NCI-H2029 (cell line): ENCODE results near the gene ARVCF.
A peak's percentile ranks its signal among the peaks of the same experiment; 100 is the strongest.

Source experiments
- DNase-seq: peaks from one replicate; lab custom pipeline; 2025; lab: John Stamatoyannopoulos, UW

Gene ARVCF

DNA sequence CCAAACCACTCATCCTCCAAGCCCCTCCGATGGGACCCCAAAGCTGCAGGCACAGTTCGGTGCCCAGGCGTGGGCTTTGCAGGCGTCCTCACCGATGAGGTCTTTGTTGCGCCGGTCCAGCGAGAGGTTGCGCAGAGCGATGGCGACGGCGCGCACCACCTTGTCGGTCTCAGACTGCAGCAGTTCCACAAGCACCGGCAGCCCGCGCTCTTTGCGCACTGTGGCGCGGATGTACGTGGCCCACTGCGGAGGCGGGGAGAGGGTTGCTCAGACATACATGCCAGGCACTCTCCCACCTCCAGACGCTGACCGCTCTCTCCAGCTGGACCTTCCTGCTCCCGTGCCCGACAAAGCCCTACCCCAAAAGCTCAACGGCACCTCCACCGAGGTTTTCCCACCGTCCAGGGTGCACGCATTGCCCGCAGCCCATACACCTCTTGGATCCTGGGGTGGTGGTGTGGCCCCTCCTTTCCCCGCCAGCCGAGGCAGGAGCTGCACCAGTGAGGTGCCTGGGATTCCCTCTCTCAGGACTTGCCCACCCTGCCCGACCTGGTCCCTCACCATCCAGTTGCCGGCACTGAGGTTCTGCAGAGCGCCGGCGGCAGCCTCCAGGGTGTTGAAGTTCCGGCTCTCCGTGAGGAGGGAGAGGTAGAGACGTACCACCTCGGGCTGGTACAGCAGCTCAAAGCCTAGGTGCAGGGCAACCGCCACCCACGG lies 42.9 kb downstream of the ARVCF start:
- DNase-seq: no peak

DNA sequence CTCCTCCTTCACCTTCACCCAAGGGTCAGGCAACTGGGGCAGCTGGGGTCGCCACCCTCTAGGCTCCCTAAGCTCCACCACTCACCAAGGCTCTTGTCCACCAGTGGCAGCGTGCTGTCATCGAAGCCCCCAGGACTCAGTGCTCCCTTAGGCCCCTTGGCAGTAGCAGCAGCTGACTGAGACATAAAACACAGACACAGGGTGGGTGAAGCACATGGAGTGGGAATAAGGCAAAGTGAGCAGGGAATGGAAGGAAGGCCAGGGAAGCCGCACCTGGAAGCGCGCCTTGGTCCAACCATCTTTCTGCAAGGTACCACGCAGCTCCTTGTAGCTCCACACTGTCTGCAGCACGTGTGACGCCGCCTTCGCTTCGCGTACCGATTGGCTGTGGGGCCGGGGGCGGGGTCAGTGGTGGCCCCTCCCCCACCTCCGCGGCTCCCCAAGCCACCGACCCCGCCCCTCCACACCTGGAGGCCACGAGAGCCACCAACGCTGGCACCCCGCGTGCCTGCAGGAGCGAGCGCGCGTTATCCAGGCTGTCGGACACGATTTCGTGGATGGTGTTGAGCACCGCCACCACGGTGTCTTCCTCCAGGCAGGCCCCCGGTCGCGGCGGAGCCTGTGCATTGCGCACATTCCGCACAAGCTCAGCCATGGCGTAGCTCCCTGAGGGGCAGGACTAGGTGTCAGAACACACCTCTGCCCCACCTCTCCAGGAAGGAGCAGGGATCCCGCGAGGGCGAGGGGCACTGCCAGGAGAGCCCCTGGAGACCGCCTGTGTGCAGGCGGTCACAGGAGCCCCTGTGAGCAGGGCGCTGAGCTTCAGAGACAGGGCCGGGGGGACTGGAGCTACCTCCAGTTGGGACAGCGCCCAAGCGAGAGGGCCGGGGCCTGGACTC lies 43.7 kb downstream of the ARVCF start:
- DNase-seq: no peak

DNA sequence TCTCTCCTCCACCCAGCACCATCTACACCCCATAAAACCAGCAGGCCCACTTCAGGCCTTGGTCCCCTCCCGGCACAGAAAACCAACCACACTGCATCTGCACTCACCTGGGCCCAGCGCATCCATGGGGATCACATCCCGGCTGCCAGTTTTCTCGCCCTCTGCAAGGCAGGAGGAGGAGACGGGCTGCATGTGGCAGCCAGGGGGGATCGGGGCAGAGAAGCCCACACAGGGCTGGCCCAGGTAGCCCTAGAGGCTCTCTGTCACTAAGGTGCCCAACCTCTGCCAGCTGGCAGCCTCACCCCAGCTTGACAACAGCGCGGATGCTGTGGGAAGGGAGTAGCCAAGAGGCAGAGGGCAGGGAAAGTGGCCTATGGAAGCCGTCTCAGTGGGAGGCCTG lies 44.4 kb downstream of the ARVCF start:
- no peak for DNase-seq

DNA sequence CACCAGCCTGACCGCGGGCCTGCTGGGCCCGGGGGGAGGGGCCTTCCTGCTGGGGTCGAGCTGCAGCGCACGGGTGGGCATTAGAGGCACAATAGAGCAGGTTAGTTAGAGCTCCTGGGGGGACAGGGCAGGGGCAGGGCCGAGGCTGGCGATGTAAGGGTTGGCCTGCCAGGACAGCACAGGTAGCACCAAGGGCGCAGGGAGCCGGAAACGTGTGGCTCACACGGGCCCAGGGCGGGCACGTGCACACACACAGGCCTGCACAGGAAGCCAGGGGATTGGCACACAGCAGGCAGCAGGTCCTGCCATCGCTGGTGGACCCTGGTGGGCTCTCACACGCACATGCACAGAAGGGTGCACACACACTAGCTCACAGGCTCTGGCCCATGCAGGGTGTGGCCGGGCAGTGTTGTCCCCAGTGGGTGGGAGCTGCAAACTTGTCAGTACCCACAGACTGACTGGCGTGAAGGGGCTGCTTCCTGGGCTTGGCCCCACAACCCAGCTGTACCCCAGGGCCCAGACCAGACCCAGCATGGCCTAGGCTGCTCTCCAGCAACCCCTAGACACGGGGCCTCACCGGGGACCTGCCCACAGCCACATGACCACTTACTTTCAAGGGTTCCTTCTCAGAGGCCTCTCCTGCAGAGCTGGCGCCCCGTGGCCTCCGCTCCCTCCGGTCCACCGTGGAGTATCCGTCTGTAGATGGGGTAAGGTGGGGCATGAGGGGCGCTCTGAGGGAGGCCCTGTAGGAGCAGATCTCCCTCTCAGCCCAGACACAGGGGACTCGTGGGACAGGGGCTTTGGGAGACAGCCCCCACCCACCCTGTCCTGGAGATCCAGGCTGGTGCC lies 45.1 kb downstream of the ARVCF start:
- DNase-seq: no peak

DNA sequence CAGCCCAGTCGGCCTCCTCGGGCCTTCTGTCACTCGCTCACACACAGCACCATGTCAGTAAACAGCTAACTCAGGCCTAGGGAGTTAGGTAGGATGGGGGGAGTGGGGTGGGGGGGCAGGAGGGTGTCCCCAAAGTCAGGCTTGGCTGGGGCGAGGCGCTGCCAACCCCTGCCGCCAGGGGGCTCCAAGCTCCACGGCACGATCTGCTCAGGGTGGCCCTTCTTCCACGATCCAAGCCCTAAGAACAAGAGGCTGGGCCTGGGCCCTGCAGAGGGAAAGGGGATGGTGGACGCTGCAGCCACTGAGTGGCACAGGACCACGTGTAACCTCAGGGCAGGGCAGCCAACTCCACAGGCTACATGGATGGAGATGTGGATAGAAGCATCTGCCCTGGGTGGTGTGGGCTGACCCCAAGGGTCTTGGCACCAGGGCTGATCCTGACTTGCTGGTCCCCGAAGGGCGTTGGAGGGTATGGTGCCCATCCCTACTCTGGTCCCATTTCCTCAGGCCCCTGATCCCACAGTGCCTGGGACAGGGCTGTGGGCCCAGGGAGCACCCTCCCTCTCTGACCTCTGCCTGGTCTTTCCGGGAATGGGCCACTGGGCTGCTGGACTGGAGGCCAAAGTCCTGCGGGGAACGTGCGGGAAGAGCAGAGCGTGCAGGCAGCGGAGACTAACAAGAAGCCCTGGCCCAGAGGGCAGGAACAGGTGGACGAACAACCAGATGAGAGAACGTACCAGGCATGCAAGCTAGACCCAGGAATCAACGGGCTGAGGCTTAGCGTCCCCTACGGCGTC lies 45.9 kb downstream of the ARVCF start:
- no peak for DNase-seq

DNA sequence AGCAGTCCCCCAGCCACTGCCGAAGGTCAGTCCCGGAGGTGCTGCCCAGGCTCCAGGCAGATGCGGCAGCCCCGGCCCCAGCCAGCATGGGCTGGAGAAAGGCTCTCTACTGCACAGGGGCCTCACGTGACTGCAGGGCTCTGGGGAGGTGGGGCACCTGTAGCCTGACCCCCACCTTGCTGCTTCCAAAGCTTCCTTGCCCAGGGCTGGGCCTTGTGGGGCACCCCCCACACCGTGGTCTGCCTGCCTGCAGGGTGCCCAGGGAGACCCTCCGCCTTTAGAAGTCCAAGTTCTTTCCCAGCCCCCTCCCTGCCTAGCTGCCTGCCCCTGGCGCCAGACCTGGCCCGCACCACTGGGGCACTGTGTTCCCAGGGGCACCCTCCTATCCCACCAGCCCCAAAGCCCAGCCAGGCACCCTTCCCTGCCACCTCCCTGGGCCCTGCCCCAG lies 46.6 kb downstream of the ARVCF start:
- no peak for DNase-seq

DNA sequence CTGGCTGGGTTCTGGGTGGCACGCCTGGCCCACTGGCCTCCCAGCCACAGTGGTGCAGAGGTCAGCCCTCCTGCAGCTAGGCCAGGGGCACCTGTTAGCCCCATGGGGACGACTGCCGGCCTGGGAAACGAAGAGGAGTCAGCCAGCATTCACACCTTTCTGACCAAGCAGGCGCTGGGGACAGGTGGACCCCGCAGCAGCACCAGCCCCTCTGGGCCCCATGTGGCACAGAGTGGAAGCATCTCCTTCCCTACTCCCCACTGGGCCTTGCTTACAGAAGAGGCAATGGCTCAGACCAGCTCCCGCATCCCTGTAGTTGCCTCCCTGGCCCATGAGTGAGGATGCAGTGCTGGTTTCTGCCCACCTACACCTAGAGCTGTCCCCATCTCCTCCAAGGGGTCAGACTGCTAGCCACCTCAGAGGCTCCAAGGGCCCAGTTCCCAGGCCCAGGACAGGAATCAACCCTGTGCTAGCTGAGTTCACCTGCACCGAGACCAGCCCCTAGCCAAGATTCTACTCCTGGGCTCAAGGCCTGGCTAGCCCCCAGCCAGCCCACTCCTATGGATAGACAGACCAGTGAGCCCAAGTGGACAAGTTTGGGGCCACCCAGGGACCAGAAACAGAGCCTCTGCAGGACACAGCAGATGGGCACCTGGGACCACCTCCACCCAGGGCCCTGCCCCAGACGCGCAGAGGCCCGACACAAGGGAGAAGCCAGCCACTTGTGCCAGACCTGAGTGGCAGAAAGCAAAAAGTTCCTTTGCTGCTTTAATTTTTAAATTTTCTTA lies 47.3 kb downstream of the ARVCF start:
- DNase-seq: no peak

DNA sequence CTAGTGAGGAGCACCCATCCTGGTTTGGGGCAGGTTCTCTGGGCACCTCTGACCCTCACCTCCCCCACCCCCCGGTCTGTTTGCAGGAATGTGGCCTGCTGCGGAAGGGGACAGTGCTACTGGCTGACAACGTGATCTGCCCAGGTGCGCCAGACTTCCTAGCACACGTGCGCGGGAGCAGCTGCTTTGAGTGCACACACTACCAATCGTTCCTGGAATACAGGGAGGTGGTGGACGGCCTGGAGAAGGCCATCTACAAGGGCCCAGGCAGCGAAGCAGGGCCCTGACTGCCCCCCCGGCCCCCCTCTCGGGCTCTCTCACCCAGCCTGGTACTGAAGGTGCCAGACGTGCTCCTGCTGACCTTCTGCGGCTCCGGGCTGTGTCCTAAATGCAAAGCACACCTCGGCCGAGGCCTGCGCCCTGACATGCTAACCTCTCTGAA lies 48.2 kb downstream of the ARVCF start:
- no peak for DNase-seq

DNA sequence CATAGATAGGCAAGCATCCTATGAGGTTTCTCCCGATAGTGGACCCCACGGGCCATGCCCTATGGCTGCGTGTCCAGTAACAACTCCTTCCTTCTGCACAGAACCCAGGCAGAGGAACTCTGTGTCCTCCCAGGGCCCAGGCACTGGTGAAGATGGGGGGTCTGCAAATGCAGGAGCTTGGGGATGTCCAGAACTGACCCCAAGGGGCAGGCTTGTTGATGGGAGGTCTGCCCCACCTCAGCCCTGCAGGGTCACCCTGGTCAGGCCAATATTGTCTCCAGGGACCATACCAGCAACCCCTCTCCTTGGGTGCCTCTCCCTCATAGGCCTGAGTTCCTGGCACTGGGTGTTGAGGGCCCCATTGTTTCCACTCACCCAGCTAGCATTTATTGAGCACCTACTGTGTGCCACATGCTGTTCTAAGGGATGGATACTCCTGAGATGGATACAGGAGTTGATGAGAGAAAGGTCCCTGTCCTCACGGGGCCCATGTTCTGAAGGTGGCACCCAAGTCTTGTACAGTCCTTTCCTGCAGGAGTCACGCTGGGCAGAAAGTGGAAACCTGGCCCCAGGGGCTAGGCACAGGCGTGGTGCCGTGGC lies 48.7 kb downstream of the ARVCF start:
- no peak for DNase-seq

DNA sequence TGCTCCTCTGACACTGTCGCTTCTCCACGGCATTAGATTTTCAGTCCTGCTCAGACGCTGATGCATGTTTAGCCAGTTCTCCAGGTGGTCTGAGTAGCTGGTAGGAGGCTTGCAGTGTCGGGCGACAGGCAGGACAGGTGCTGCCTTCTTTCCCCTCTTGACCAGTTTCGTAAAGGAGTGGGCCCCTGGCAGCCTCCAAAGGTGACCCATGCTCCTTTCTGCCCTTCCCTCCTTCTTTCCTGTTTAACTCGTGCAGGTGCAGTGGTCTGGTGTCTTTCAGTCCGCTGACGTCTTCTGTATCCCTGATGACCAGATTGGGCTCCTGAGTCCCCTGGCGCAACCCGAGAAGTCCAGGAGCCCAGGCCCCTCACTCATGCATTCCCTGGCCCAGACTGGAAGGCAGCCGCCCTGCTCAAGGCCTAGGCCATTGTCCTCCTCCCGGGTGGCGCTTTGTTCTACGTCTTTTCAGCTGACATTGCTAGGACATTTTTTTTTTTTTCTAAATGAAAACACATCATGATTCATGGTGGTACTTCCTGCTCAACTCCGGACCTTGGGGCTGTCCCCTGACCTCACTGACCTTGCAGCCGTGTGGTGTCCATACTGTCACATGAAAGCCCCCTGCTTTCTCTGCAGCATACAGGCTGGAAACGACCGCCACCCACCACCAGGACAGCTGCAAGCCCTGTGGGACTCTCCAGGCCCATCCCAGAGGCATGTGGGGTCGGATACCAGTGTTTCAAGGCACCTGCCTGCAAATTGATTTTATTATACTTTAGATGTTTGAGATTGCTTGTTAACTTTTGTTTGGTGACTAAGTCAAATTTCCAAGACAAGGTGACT lies 49.5 kb downstream of the ARVCF start:
- DNase-seq: no peak

DNA sequence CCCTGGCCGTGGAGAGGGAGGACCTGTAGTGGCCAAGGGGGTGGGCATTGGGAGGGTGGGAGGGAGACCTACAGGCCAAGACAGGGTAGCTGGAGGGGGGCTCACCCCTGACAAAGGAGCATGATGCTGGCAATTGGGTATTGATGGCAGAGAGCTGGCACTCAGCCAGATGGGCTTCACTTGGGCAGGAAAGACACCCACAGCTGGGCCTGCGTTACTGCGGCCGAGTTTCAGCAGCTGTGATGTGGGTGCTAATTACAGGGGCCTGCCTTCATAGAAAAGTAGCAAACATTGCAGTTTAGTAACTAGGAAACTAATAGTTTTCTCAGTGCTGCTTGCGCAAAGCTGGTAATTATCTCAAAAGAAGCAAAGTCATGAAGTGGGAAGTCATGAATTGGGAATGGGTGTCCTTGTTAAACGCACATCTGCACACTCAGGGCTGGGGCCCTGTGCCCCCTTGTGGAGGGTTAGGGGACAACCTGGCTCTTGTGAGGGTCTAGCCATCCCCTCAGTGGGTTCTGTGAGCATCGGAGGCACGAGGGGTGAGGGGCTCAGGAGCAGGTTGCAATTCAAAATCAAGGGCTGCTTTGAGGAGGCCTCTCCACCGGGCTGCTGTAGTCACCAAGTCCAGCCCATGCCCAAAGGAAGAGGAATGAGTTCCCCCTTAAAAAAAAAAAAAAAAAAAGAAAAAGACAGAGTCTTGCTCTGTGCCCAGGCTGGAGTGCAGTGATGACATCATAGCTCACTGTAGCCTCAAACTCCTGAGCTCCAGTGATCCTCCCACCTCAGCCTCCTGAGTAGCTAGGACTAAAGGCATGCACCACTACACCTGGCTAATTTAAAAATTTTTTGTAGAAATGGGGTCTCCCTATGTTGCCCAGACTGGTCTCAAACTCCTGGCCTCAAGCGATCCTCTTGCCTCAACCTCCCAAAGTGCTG lies 50.6 kb downstream of the ARVCF start:
- DNase-seq: no peak

DNA sequence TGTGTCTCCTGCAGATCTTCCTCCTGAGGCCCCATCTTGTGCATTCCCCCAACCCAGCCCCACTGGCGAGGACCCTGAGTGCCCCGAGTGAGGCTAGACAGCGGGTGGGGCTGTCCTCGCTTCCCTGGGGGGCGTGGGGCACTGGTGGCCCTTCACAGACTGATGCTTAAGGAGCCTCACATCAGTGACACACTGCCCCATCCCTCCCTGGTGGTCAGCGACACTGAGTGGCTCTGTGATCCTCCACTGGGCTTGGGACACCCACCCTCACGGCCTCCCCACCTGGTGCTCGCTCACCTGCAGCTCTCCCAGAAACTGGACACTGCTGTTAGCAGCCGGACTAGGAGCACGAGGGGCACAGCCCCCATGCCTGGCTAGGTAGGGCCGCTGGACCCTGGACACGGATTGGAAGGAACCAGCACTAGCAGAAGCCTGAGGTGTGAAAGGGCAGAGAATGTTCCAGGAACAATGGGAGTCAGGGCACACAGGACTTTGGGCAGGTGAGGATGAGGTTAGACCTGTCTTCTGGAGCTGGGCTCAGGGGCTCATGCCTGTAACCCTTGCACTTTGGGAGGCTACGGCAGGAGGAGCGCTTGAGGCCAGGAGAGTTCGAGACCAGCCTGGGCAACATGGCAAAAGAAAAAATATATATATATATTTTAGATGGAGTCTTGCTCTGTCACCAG lies 51.8 kb downstream of the ARVCF start:
- no peak for DNase-seq

DNA sequence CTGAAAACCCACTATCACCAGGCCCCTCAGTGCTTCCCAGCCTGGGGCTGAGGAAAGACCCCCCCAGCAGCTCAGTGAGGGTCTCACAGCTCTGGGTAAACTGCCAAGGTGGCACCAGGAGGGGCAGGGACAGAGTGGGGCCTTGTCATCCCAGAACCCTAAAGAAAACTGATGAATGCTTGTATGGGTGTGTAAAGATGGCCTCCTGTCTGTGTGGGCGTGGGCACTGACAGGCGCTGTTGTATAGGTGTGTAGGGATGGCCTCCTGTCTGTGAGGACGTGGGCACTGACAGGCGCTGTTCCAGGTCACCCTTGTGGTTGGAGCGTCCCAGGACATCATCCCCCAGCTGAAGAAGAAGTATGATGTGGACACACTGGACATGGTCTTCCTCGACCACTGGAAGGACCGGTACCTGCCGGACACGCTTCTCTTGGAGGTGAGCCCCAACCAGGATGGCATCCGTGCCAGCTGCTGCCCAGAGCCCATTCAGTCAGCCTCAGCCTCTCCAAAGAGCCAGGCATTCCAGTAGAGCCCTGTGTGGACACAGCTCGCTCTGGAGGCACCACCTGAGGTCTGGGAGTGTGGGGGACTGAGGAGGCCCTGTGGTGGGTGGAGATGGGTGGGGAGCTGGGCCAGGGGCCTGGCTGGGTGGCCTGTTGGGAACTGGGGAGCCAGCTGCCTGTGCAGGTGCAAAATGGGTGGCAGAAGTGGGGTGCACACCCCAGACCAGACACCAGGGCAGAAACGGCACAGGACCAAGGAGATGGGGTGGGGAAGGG lies 52.6 kb downstream of the ARVCF start:
- DNase-seq: no peak

DNA sequence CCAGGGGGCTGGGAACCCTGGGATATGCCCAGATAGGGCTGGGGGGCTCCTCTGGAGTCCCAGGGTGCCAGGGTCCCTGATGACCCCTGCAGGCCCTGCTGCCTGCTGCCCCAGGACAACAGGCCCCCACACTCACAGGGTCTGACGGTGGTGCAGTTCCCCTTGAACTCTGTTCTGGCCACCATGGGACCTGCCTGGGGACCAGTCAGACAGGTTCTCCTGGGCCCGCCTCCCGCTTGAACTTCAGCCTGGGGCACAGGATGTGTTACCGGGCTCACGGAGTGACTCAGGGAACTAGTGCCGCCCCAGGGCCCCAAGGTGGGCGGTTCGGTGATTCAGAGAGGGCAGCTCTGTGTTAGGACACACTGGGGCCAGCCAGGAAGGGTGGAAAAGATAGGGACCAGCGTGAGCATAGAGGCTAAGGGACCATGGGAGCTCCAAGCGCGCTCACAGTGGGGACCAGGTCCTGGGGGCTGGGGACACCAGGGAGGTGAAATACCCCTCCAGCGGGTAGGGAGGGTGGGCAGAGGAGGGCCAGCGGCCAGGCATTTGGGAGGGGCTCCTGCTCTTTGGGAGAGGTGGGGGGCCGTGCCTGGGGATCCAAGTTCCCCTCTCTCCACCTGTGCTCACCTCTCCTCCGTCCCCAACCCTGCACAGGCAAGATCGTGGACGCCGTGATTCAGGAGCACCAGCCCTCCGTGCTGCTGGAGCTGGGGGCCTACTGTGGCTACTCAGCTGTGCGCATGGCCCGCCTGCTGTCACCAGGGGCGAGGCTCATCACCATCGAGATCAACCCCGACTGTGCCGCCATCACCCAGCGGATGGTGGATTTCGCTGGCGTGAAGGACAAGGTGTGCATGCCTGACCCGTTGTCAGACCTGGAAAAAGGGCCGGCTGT lies 53.5 kb downstream of the ARVCF start:
- peak; percentile 35 for DNase-seq

DNA sequence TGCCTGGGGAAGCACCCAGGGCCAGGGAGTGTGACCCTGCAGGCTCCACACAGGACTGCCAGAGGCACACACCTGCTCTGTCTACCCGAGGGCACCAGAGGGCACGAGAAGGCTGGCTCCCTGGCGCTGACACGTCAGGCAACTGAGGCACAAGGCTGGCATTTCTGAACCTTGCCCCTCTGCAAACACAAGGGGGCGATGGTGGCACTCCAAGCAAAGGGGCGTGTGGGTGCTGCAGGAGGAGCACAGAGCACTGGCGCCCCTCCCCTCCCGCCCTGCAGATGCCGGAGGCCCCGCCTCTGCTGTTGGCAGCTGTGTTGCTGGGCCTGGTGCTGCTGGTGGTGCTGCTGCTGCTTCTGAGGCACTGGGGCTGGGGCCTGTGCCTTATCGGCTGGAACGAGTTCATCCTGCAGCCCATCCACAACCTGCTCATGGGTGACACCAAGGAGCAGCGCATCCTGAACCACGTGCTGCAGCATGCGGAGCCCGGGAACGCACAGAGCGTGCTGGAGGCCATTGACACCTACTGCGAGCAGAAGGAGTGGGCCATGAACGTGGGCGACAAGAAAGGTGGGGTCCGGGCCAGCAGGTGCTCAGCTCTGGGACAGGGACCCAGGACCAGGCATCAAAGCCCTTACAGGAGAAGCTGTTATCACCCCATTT lies 54.2 kb downstream of the ARVCF start:
- peak; percentile 55 for DNase-seq
